Trophoblast cell (in vitro differentiated cells and primary cell): ENCODE data around the gene PACS1.

Experiments used
- DNase-seq, 2 donors: peaks; one replicate each; pipeline ENCODE4 v3.0.0-alpha.2; 2016
- H2AFZ ChIP-seq: 2 replicates; pipeline ENCODE4 v1.6.1; 2013; ENCODE audit warnings: low read length, moderate library complexity, mild to moderate bottlenecking; ENCODE audit not compliant: insufficient read depth, poor library complexity
- H2AK5ac ChIP-seq: 2 replicates; pipeline ENCODE4 v1.6.1; 2013; ENCODE audit warnings: mild to moderate bottlenecking, low read length
- H2BK120ac ChIP-seq: 2 replicates; pipeline ENCODE4 v1.6.1; 2013; ENCODE audit warnings: low read length, mild to moderate bottlenecking, moderate library complexity; ENCODE audit not compliant: insufficient read depth, poor library complexity
- H2BK12ac ChIP-seq: 2 replicates; pipeline ENCODE4 v1.6.1; 2013; ENCODE audit warnings: mild to moderate bottlenecking, low read length, moderate library complexity
- H2BK5ac ChIP-seq: 2 replicates; pipeline ENCODE4 v1.6.1; 2013; ENCODE audit warnings: low read length, low read depth, moderate library complexity, mild to moderate bottlenecking; ENCODE audit not compliant: poor library complexity
- H3K14ac ChIP-seq: 2 replicates; pipeline ENCODE4 v1.6.1; 2013; ENCODE audit warnings: mild to moderate bottlenecking, low read length
- H3K18ac ChIP-seq: 2 replicates; pipeline ENCODE4 v1.6.1; 2013; ENCODE audit warnings: mild to moderate bottlenecking, low read length
- H3K23ac ChIP-seq: 2 replicates; pipeline ENCODE4 v1.6.1; 2013; ENCODE audit warnings: low read length
- H3K27ac ChIP-seq: 2 replicates; pipeline ENCODE4 v1.5.1; 2013; ENCODE audit warnings: low read depth, mild to moderate bottlenecking, inconsistent platforms, low read length, moderate library complexity
- H3K27me3 ChIP-seq: 2 replicates; pipeline ENCODE4 v1.6.1; 2013; ENCODE audit warnings: inconsistent platforms, mild to moderate bottlenecking, low read length, moderate library complexity; ENCODE audit not compliant: insufficient read depth
- H3K36me3 ChIP-seq, 2 experiments: 1 replicate in 1 of 2; 2 replicates in 1 of 2; pipeline ENCODE4 v1.6.1; 2013; ENCODE audit warnings: low read length in 2 of 2, mild to moderate bottlenecking in 2 of 2, moderate library complexity in 1 of 2; ENCODE audit not compliant: insufficient read depth in 2 of 2, control insufficient read depth in 1 of 2
- H3K4ac ChIP-seq: 2 replicates; pipeline ENCODE4 v1.6.1; 2013; ENCODE audit warnings: low read depth, mild to moderate bottlenecking, low read length, moderate library complexity
- H3K4me1 ChIP-seq, 2 experiments: 1 replicate in 1 of 2; 2 replicates in 1 of 2; pipeline ENCODE4 v1.6.1; 2013; ENCODE audit warnings: low read length in 2 of 2, mild to moderate bottlenecking in 2 of 2, moderate library complexity in 1 of 2; ENCODE audit not compliant: insufficient read depth in 2 of 2, control insufficient read depth in 1 of 2
- H3K4me2 ChIP-seq: 2 replicates; pipeline ENCODE4 v1.6.1; 2013; ENCODE audit warnings: inconsistent platforms, mild to moderate bottlenecking, low read length, moderate library complexity
- H3K4me3 ChIP-seq: 2 replicates; pipeline ENCODE4 v1.5.1; 2013; ENCODE audit warnings: mild to moderate bottlenecking, low read depth, low read length, inconsistent platforms
- H3K79me1 ChIP-seq: one replicate; pipeline ENCODE4 v1.6.1; 2013; ENCODE audit warnings: low read length
- H3K79me2 ChIP-seq: 2 replicates; pipeline ENCODE4 v1.6.1; 2013; ENCODE audit warnings: low read length, mild to moderate bottlenecking; ENCODE audit not compliant: control insufficient read depth, insufficient read depth, poor library complexity
- H3K9ac ChIP-seq: 2 replicates; pipeline ENCODE4 v1.6.1; 2013; ENCODE audit warnings: mild to moderate bottlenecking, low read length
- H3K9me3 ChIP-seq: 2 replicates; pipeline ENCODE4 v1.6.1; 2013; ENCODE audit warnings: low read depth, mild to moderate bottlenecking, control low read depth, inconsistent platforms, low read length; ENCODE audit not compliant: insufficient read depth
- H4K12ac ChIP-seq: 2 replicates; pipeline ENCODE4 v1.6.1; 2013; ENCODE audit warnings: low read depth, mild to moderate bottlenecking, low read length, moderate library complexity
- H4K8ac ChIP-seq: 2 replicates; pipeline ENCODE4 v1.6.1; 2013; ENCODE audit warnings: low read depth, mild to moderate bottlenecking, low read length, moderate library complexity
- H4K91ac ChIP-seq: one replicate; pipeline ENCODE4 v1.6.1; 2013; ENCODE audit warnings: low read depth, mild to moderate bottlenecking, low read length, moderate library complexity
- WGBS: extraction: QIAGEN DNeasy Blood & Tissue Kit; methylation state at CpG from one replicate; pipeline ENCODE4 v1.1.7; 2013; ENCODE audit warnings: missing lambda C conversion rate; ENCODE audit not compliant: insufficient read length, insufficient coverage; ENCODE audit errors: extremely low coverage; 5-methylcytosine and 5-hydroxymethylcytosine counted together

Gene PACS1

DNA sequence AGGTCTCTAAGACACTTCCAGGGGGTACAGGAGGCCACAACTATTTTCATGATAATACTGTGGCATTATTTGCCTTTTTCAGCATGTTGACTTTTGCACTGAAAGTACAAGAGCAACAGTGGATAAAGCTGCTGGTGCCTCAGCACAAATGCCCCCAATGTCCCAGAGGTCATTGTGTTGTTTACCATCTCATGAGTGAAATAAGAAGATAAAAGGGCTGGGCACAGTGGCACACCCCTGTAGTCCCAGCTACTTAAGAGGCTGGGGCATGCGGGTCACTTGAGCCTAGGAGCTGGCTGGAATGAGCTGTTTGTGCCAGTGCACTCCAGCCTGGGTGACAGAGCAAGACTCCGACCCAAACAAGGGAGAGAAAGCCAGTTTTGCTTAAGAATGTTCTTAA lies 125.8 kb downstream of the PACS1 start:
- H3K79me2 ChIP-seq, result no peaks in the 10 kb centered on the region
- no peaks in the 10 kb centered on the region for H3K27me3 ChIP-seq
- no peak overlapping the region for H3K27ac ChIP-seq
- H3K23ac ChIP-seq, result no peak overlapping the region
- H4K91ac ChIP-seq, result no peak overlapping the region
- H3K4ac ChIP-seq, result no peak overlapping the region
- no peak overlapping the region for H3K4me3 ChIP-seq
- no peak overlapping the region for H2AK5ac ChIP-seq
- no peak overlapping the region for H4K8ac ChIP-seq
- H4K12ac ChIP-seq, result no peak overlapping the region
- no peak overlapping the region for H3K14ac ChIP-seq
- no CpG with 5 or more reads among the region's 2 CpGs for WGBS
- no peak overlapping the region for H3K9ac ChIP-seq
- DNase-seq, result peak in 1 of 2 donors; percentile 16
- no peak overlapping the region for H2BK5ac ChIP-seq
- H2BK12ac ChIP-seq, result no peak overlapping the region
- H3K36me3 ChIP-seq, result peaks cover 6 to 7% of the 10 kb centered on the region in 2 experiments
- H2AFZ ChIP-seq, result no peak overlapping the region
- H3K79me1 ChIP-seq, result no peaks in the 10 kb centered on the region
- H3K4me2 ChIP-seq, result no peak overlapping the region
- H2BK120ac ChIP-seq, result no peak overlapping the region
- H3K9me3 ChIP-seq, result no peaks in the 10 kb centered on the region
- H3K4me1 ChIP-seq, result peaks cover 0 to 2% of the 10 kb centered on the region in 2 experiments
- no peak overlapping the region for H3K18ac ChIP-seq

DNA sequence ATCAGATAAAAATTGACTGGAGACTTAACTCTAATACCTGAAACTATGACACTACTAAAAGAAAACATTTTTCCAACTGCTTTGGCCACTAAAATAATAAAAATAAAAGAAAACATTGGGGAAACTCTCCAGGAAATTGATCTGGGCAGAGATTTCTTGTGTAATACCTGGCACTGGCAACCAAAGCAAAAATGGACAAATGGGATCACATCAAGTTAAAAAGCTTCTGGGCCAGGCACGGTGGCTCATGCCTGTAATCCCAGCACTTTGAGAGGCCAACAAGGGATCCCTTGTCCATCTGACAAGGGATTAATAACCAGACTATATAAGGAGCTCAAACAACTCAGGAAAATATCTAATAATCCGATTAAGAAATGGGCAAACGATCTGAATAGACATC lies 133.8 kb downstream of the PACS1 start:
- no peak overlapping the region for H4K8ac ChIP-seq
- H3K27ac ChIP-seq, result no peak overlapping the region
- H3K79me2 ChIP-seq, result no peaks in the 10 kb centered on the region
- H3K4me1 ChIP-seq, result no peaks in the 10 kb centered on the region
- H2BK120ac ChIP-seq, result no peak overlapping the region
- no peak overlapping the region for H2AK5ac ChIP-seq
- H4K12ac ChIP-seq, result no peak overlapping the region
- no peak overlapping the region for H3K18ac ChIP-seq
- WGBS, result no CpG with 5 or more reads among the region's 3 CpGs
- H3K4me2 ChIP-seq, result no peak overlapping the region
- H3K9me3 ChIP-seq, result no peaks in the 10 kb centered on the region
- H2BK12ac ChIP-seq, result no peak overlapping the region
- no peak overlapping the region for H4K91ac ChIP-seq
- H3K14ac ChIP-seq, result no peak overlapping the region
- H2AFZ ChIP-seq, result no peak overlapping the region
- H2BK5ac ChIP-seq, result no peak overlapping the region
- H3K79me1 ChIP-seq, result no peaks in the 10 kb centered on the region
- no peak overlapping the region for H3K4ac ChIP-seq
- DNase-seq, result no peak
- H3K23ac ChIP-seq, result no peak overlapping the region
- no peak overlapping the region for H3K9ac ChIP-seq
- H3K4me3 ChIP-seq, result no peak overlapping the region
- H3K36me3 ChIP-seq, result peaks cover 0 to 1% of the 10 kb centered on the region in 2 experiments
- no peaks in the 10 kb centered on the region for H3K27me3 ChIP-seq

DNA sequence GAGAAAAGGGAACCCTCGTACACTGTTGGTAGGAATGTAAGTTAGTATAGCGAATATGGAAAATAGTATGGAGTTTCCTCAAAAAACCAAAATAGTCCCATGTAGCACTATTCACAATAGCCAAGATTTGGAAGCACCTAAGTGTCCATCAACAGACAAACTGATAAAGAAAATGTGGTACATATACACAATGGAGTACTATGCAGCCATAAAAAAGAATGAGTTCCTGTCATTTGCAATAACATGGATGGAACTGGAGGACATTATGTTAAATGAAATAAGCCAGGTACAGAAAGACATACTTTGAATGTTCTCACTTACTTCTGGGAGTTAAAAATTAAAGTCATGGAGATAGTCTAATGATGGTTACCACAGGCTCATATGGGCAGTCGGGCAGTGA lies 134.3 kb downstream of the PACS1 start:
- WGBS, result no CpG with 5 or more reads among the region's 3 CpGs
- no peak overlapping the region for H4K12ac ChIP-seq
- no peak overlapping the region for H3K27ac ChIP-seq
- no peak overlapping the region for H2BK5ac ChIP-seq
- H3K23ac ChIP-seq, result no peak overlapping the region
- peaks cover 0 to 1% of the 10 kb centered on the region in 2 experiments for H3K36me3 ChIP-seq
- H4K91ac ChIP-seq, result no peak overlapping the region
- no peak overlapping the region for H3K14ac ChIP-seq
- H4K8ac ChIP-seq, result no peak overlapping the region
- no peaks in the 10 kb centered on the region for H3K4me1 ChIP-seq
- no peak for DNase-seq
- no peaks in the 10 kb centered on the region for H3K27me3 ChIP-seq
- no peak overlapping the region for H2AK5ac ChIP-seq
- no peaks in the 10 kb centered on the region for H3K79me1 ChIP-seq
- no peak overlapping the region for H3K18ac ChIP-seq
- no peak overlapping the region for H2BK120ac ChIP-seq
- no peak overlapping the region for H3K4ac ChIP-seq
- no peak overlapping the region for H3K4me3 ChIP-seq
- no peak overlapping the region for H3K9ac ChIP-seq
- H3K79me2 ChIP-seq, result no peaks in the 10 kb centered on the region
- no peaks in the 10 kb centered on the region for H3K9me3 ChIP-seq
- no peak overlapping the region for H2AFZ ChIP-seq
- no peak overlapping the region for H3K4me2 ChIP-seq
- no peak overlapping the region for H2BK12ac ChIP-seq

DNA sequence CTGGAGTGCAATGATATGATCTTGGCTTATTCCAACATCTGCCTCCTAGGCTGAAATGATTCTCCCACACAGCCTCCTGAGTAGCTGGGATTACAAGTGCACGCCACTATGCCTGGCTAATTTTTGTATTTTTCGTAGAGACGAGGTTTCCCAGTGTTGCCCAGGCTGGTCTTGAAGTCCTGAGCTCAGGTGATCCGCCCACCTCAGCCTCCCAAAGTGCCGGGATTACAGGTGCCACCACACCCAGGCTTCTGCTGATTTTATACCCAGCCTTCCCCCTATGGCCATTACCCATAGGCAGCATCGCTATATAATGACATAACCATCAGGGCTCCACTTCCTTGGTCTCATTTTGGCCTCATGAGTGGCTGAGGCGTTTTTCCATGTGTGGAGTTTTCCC lies 137.7 kb downstream of the PACS1 start:
- no peak overlapping the region for H3K9ac ChIP-seq
- no peak overlapping the region for H3K4me2 ChIP-seq
- H3K4me1 ChIP-seq, result no peaks in the 10 kb centered on the region
- WGBS, result no CpG with 5 or more reads among the region's 7 CpGs
- H3K27me3 ChIP-seq, result no peaks in the 10 kb centered on the region
- no peaks in the 10 kb centered on the region for H3K79me2 ChIP-seq
- H3K4me3 ChIP-seq, result no peak overlapping the region
- DNase-seq, result peak in 1 of 2 donors; percentile 5
- H3K18ac ChIP-seq, result no peak overlapping the region
- H3K9me3 ChIP-seq, result peaks cover 3% of the 10 kb centered on the region
- no peak overlapping the region for H4K91ac ChIP-seq
- no peak overlapping the region for H2BK5ac ChIP-seq
- H3K79me1 ChIP-seq, result no peaks in the 10 kb centered on the region
- H2BK12ac ChIP-seq, result no peak overlapping the region
- H4K8ac ChIP-seq, result no peak overlapping the region
- H2AFZ ChIP-seq, result no peak overlapping the region
- no peak overlapping the region for H3K27ac ChIP-seq
- no peak overlapping the region for H4K12ac ChIP-seq
- H3K4ac ChIP-seq, result no peak overlapping the region
- H3K36me3 ChIP-seq, result peaks cover 12 to 13% of the 10 kb centered on the region in 2 experiments
- no peak overlapping the region for H3K14ac ChIP-seq
- no peak overlapping the region for H2BK120ac ChIP-seq
- no peak overlapping the region for H2AK5ac ChIP-seq
- H3K23ac ChIP-seq, result no peak overlapping the region
